Retinal pigment epithelial cell (primary cell): ENCODE data around the gene PGRMC1.
A peak's percentile ranks its signal among the peaks of the same experiment; 100 is the strongest.

Experiments
- DNase-seq: peaks from one replicate; pipeline ENCODE4 v3.0.0-alpha.2; 2010; ENCODE audit warnings: low read depth
- H3K4me3 ChIP-seq: 2 replicates; pipeline ENCODE4 v1.5.1; 2011; ENCODE audit warnings: mild to moderate bottlenecking, low read length, control low read depth, moderate library complexity
- CTCF ChIP-seq: conservative IDR thresholded peaks from 2 replicates; pipeline ENCODE4 v1.5.1; 2011; ENCODE audit warnings: low read depth, low read length, control low read depth, inconsistent platforms

The PGRMC1 gene

GRCh38 chrX:119235872-119236622, at the start of gene PGRMC1:
Gene PGRMC1, plus strand, starts transcription at chrX:119236285. Its CDS starts 79 bp downstream, at chrX:119236364.
- DNase-seq: no peak
- no peak for TF ChIP-seq CTCF
- peak within 1 kb of the TSS; percentile 80 for H3K4me3 ChIP-seq

- DNase-seq: no peak
- no peak for TF ChIP-seq CTCF
- H3K4me3 ChIP-seq: no peak overlapping the region
Measured at GRCh38 chrX:119186763-119187162, 49.3 kb upstream of the PGRMC1 start.

- no peak overlapping the region for H3K4me3 ChIP-seq
- no peak for DNase-seq
- TF ChIP-seq CTCF: no peak
Measured at GRCh38 chrX:119187298-119187697, 48.8 kb upstream of the PGRMC1 start.

GRCh38 chrX:119189115-119189514, 47.0 kb upstream of the PGRMC1 start:
- no peak overlapping the region for H3K4me3 ChIP-seq
- no peak for TF ChIP-seq CTCF
- DNase-seq: no peak

- DNase-seq: no peak
- no peak overlapping the region for H3K4me3 ChIP-seq
- TF ChIP-seq CTCF: no peak
Measured at GRCh38 chrX:119189595-119189994, 46.5 kb upstream of the PGRMC1 start.

- no peak for TF ChIP-seq CTCF
- H3K4me3 ChIP-seq: no peak overlapping the region
- no peak for DNase-seq
Measured at GRCh38 chrX:119190091-119190681, 45.9 kb upstream of the PGRMC1 start.

GRCh38 chrX:119190831-119191230, 45.3 kb upstream of the PGRMC1 start:
- no peak for TF ChIP-seq CTCF
- no peak overlapping the region for H3K4me3 ChIP-seq
- no peak for DNase-seq
